ENCODE measurements around the gene GPA33. TPM values are rescaled to one million over a fixed set of nuclear protein-coding genes. Genes with fewer than 3 reads are reported as not detected.

The GPA33 gene
- total RNA-seq, 1 donor from 2014 or later = under 0.01 TPM

DNA sequence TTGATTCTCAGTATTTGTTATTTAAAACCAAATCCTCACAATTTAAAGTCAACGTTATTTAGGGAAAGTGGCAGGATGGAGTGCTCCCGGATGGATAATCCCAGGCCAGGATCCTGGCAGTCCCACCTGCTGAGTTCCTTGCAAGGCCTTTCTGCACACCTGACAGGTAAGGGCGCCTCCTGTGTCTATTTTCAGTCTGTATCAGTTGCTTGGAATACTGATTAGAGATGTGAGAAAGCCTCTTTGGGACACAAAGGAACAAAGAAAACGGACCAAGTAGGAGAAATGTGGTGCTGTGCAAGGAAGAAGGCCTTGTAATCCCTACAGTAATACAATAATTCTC is 15.9 kb upstream of the GPA33 start:
- H3K4me3 ChIP-seq (ENCODE audit: low read length in 3 of 3) = peak overlapping the region in 2 of 3 donors; percentile 30 to 40
- no peaks in the 10 kb centered on the region for H3K27me3 ChIP-seq (ENCODE audit: control insufficient read depth in 3 of 3, insufficient read depth in 3 of 3, low read length in 3 of 3)
- peak overlapping the region; percentile 52 to 69 (median 60) for H3K9ac ChIP-seq (ENCODE audit: low read depth in 1 of 3, low read length in 3 of 3)
- peaks cover 2 to 6% (median 3%) of the 10 kb centered on the region in 3 donors for H3K36me3 ChIP-seq (ENCODE audit: control insufficient read depth in 3 of 3, insufficient read depth in 3 of 3, low read length in 3 of 3)
- no peaks in the 10 kb centered on the region for H3K9me3 ChIP-seq (ENCODE audit: control insufficient read depth in 3 of 3, low read length in 3 of 3)
- H3K4me1 ChIP-seq (ENCODE audit: control insufficient read depth in 3 of 3, insufficient read depth in 3 of 3, low read length in 3 of 3) = peaks cover 59 to 72% (median 65%) of the 10 kb centered on the region in 3 donors
- H3K27ac ChIP-seq (ENCODE audit: low read depth, low read length) = peak overlapping the region; percentile 90

DNA sequence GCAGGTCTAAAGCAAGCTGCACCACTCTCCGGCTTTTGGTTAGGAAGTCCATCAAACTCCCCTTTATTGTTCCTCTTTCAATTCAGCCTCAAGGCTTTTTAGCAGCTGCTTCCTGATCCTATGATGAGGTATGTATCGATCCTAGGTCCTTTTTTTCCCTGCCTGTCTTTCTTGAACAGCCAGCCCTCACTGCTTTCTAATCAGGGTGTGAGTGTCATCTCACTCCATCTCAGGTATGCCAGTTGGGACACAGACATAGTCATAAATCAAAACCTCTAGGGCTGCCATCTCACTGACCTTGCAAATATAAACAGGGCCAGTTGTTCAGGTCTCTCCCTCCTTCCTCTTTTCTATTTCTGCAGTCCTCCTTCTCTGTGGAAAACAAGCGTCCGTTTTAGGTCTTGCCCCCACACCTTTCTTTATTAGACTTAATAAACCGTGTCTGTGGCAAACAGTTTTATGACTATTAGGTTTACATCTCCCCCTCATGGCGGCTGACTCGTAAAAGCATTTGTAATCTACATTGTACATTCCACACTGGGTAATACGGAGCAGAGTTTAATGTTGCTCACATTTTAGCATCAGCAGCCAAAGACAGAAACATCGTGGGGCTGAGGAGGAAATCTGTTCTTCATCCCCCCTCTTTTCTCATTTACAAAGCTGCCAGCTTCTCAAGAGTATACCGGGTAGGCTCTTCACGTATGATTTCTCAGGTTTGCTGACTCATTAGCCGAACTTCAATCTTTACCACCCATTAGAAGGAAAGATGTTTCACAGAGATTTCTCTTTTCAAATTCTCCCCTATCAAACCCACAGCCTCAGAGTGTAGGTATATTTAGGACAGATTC is 15.3 kb upstream of the GPA33 start:
- Histone ChIP-seq H3K4me3 (ENCODE audit: low read length in 3 of 3) (peak overlapping the region; percentile 0 to 40 (median 30)), H3K36me3 (ENCODE audit: control insufficient read depth in 3 of 3, insufficient read depth in 3 of 3, low read length in 3 of 3) (peaks cover 2 to 7% (median 4%) of the 10 kb centered on the region in 3 donors), H3K27ac (ENCODE audit: low read depth, low read length) (peak overlapping the region; percentile 90), H3K27me3 (ENCODE audit: control insufficient read depth in 3 of 3, insufficient read depth in 3 of 3, low read length in 3 of 3) (no peaks in the 10 kb centered on the region), H3K9ac (ENCODE audit: low read depth in 1 of 3, low read length in 3 of 3) (peak overlapping the region; percentile 52 to 69 (median 60)), H3K4me1 (ENCODE audit: control insufficient read depth in 3 of 3, insufficient read depth in 3 of 3, low read length in 3 of 3) (peaks cover 59 to 74% (median 66%) of the 10 kb centered on the region in 3 donors), H3K9me3 (ENCODE audit: control insufficient read depth in 3 of 3, low read length in 3 of 3) (no peaks in the 10 kb centered on the region)

DNA sequence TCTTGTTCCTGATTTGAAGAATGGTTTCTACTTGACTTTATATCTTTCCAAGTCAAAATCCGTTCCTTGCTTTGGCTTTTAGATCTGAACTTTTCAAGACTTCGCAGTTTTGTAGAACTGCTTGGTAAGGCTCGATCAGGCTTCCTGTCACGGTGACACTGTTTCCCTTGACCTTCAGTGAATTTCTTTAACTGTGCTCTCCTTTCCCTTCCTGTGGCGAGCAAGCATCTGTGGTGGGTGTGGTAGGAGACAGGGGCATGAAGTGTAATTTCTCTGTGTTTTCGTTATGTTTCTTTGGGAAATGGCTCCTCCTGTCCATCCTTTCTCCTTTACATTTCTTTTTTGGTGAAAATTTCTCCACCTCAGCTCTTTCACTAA is 14.1 kb upstream of the GPA33 start:
- H3K27me3 ChIP-seq (ENCODE audit: control insufficient read depth in 3 of 3, insufficient read depth in 3 of 3, low read length in 3 of 3) = no peaks in the 10 kb centered on the region
- no peak overlapping the region for H3K4me3 ChIP-seq (ENCODE audit: low read length in 3 of 3)
- no peaks in the 10 kb centered on the region for H3K9me3 ChIP-seq (ENCODE audit: control insufficient read depth in 3 of 3, low read length in 3 of 3)
- H3K4me1 ChIP-seq (ENCODE audit: control insufficient read depth in 3 of 3, insufficient read depth in 3 of 3, low read length in 3 of 3) = peaks cover 61 to 73% (median 65%) of the 10 kb centered on the region in 3 donors
- H3K27ac ChIP-seq (ENCODE audit: low read depth, low read length) = peak overlapping the region; percentile 90
- H3K36me3 ChIP-seq (ENCODE audit: control insufficient read depth in 3 of 3, insufficient read depth in 3 of 3, low read length in 3 of 3) = peaks cover 2 to 15% (median 5%) of the 10 kb centered on the region in 3 donors
- H3K9ac ChIP-seq (ENCODE audit: low read depth in 1 of 3, low read length in 3 of 3) = no peak overlapping the region

DNA sequence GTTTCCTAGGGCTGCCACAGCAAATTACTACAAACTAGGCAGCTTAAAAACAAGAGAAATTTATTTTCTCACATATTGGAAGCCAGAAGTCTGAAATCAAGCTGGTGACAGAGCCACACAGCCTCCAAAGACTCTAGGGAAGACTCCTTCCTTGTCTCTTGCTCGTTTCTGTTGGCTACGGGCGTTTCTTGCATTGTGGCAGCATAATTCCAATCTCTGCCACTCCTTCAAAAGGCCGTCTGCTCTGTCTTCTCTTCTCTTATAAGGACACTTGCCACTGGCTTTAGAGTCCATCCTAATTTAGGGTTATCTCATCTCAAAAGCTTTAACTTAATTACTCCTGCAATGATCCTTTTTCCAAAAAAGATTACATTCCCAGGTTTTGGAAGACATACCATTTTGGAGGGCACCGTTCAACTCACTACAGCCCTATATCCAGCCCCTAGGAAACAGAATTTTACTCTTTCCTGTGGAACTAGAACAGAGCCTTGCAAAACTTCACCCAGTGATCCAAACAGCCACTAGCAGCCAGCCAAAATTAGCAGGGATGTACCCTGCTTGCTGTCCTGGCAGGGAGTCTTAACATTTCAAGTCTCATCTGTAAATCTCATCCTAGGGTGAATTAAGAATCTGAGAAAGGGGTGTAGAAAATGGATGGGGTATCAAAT is 12.9 kb upstream of the GPA33 start:
- Histone ChIP-seq H3K9me3 (ENCODE audit: control insufficient read depth in 3 of 3, low read length in 3 of 3) (no peaks in the 10 kb centered on the region), H3K4me1 (ENCODE audit: control insufficient read depth in 3 of 3, insufficient read depth in 3 of 3, low read length in 3 of 3) (peaks cover 49 to 69% (median 55%) of the 10 kb centered on the region in 3 donors), H3K9ac (ENCODE audit: low read depth in 1 of 3, low read length in 3 of 3) (peak overlapping the region in 1 of 3 donors; percentile 16), H3K27ac (ENCODE audit: low read depth, low read length) (peak overlapping the region; percentile 90), H3K36me3 (ENCODE audit: control insufficient read depth in 3 of 3, insufficient read depth in 3 of 3, low read length in 3 of 3) (peaks cover 2 to 21% (median 5%) of the 10 kb centered on the region in 3 donors), H3K27me3 (ENCODE audit: control insufficient read depth in 3 of 3, insufficient read depth in 3 of 3, low read length in 3 of 3) (no peaks in the 10 kb centered on the region), H3K4me3 (ENCODE audit: low read length in 3 of 3) (no peak overlapping the region)

DNA sequence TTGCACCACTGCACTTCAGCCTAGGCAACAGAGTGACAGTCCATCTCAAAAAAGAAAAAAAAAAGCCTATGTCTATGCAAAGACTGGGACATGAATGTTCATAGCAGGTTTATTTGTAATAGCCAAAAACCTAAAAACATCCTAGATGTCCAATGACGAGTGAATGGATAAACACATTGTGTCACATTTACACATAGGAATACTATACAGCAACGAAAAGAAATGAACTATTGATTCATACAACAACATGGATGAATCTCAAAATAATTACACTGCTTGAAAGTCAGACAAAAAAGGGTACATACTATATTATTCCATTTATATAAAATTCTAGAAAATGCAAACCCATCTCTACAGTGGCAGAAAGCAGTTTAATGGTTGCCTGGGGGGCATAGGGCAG is 11.6 kb upstream of the GPA33 start:
- no peak overlapping the region for H3K4me3 ChIP-seq (ENCODE audit: low read length in 3 of 3)
- peaks cover 36 to 60% (median 42%) of the 10 kb centered on the region in 3 donors for H3K4me1 ChIP-seq (ENCODE audit: control insufficient read depth in 3 of 3, insufficient read depth in 3 of 3, low read length in 3 of 3)
- peak overlapping the region; percentile 16 for H3K27ac ChIP-seq (ENCODE audit: low read depth, low read length)
- no peaks in the 10 kb centered on the region for H3K9me3 ChIP-seq (ENCODE audit: control insufficient read depth in 3 of 3, low read length in 3 of 3)
- H3K27me3 ChIP-seq (ENCODE audit: control insufficient read depth in 3 of 3, insufficient read depth in 3 of 3, low read length in 3 of 3) = no peaks in the 10 kb centered on the region
- peaks cover under 1 to 16% (median 2%) of the 10 kb centered on the region in 3 donors for H3K36me3 ChIP-seq (ENCODE audit: control insufficient read depth in 3 of 3, insufficient read depth in 3 of 3, low read length in 3 of 3)
- H3K9ac ChIP-seq (ENCODE audit: low read depth in 1 of 3, low read length in 3 of 3) = no peak overlapping the region

DNA sequence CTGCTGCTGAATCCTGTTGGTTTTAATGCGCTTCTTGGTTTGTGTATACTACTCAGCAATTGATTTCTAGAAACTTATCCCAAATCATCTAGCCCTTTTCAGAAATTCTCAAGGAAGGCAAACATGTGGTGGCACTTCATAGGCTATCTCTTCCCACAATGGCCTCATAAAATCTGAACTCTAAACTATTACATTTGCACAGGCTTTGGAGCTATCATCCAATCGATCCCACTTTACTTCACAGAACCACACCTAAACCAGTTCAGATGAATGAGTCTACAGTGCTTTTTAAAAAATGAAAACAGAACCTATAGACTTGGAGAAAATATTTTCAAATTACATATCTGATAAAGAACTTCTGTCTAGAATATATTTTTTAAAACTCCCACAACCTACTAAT is 10.6 kb upstream of the GPA33 start:
- Histone ChIP-seq H3K27me3 (ENCODE audit: control insufficient read depth in 3 of 3, insufficient read depth in 3 of 3, low read length in 3 of 3) (no peaks in the 10 kb centered on the region), H3K4me3 (ENCODE audit: low read length in 3 of 3) (no peak overlapping the region), H3K27ac (ENCODE audit: low read depth, low read length) (no peak overlapping the region), H3K36me3 (ENCODE audit: control insufficient read depth in 3 of 3, insufficient read depth in 3 of 3, low read length in 3 of 3) (peaks cover 2 to 16% (median 3%) of the 10 kb centered on the region in 3 donors), H3K9ac (ENCODE audit: low read depth in 1 of 3, low read length in 3 of 3) (no peak overlapping the region), H3K9me3 (ENCODE audit: control insufficient read depth in 3 of 3, low read length in 3 of 3) (no peaks in the 10 kb centered on the region), H3K4me1 (ENCODE audit: control insufficient read depth in 3 of 3, insufficient read depth in 3 of 3, low read length in 3 of 3) (peaks cover 29 to 54% (median 34%) of the 10 kb centered on the region in 3 donors)

DNA sequence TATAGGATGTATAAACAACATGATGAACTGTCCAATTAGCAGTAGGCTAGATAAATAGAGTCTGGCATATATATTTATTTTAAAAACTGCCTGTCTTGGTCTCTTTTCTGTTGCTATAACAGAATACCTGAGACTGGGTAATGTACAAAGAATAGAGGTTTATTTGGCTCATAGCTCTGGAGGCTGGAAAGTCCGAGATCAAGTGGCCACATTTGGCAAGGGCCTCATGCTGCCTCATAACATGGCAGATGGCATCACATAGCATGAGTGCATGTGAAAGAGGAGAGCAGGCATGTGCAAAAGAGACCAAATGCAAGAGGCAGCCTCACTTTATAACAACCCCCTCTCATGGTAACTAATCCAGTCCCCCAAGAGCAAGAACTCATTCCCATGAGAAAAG is 9.7 kb upstream of the GPA33 start:
- Histone ChIP-seq H3K4me3 (ENCODE audit: low read length in 3 of 3) (no peak overlapping the region), H3K27ac (ENCODE audit: low read depth, low read length) (no peak overlapping the region), H3K9ac (ENCODE audit: low read depth in 1 of 3, low read length in 3 of 3) (no peak overlapping the region), H3K4me1 (ENCODE audit: control insufficient read depth in 3 of 3, insufficient read depth in 3 of 3, low read length in 3 of 3) (peaks cover 27 to 47% (median 30%) of the 10 kb centered on the region in 3 donors), H3K27me3 (ENCODE audit: control insufficient read depth in 3 of 3, insufficient read depth in 3 of 3, low read length in 3 of 3) (no peaks in the 10 kb centered on the region), H3K9me3 (ENCODE audit: control insufficient read depth in 3 of 3, low read length in 3 of 3) (no peaks in the 10 kb centered on the region), H3K36me3 (ENCODE audit: control insufficient read depth in 3 of 3, insufficient read depth in 3 of 3, low read length in 3 of 3) (peaks cover 3 to 16% (median 6%) of the 10 kb centered on the region in 3 donors)

DNA sequence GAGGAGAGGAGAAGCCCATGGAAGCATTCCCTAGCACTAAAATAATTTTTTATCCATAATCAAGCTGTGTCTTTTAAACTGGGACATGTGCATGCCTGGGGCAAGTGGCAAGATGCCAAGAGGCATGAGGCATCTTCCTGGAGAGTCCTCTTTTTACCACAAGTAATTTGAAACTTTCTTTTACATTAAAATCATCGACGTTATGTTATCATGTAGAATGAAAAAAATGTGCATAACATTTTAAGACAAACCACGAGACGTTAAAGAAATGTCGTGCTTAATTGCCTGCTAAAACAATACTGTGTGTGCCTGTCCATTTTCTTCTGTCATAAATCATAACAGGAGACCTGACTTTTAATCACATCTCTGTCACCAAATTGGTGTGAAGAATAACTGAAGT is 5.2 kb upstream of the GPA33 start:
- Histone ChIP-seq H3K4me1 (ENCODE audit: control insufficient read depth in 3 of 3, insufficient read depth in 3 of 3, low read length in 3 of 3) (peaks cover 19 to 41% (median 26%) of the 10 kb centered on the region in 3 donors), H3K4me3 (ENCODE audit: low read length in 3 of 3) (peak overlapping the region; percentile 88 to 90 (median 90)), H3K9me3 (ENCODE audit: control insufficient read depth in 3 of 3, low read length in 3 of 3) (no peaks in the 10 kb centered on the region), H3K27me3 (ENCODE audit: control insufficient read depth in 3 of 3, insufficient read depth in 3 of 3, low read length in 3 of 3) (no peaks in the 10 kb centered on the region), H3K36me3 (ENCODE audit: control insufficient read depth in 3 of 3, insufficient read depth in 3 of 3, low read length in 3 of 3) (peaks cover 6 to 14% (median 7%) of the 10 kb centered on the region in 3 donors), H3K27ac (ENCODE audit: low read depth, low read length) (peak overlapping the region; percentile 98), H3K9ac (ENCODE audit: low read depth in 1 of 3, low read length in 3 of 3) (peak overlapping the region; percentile 37 to 93 (median 87))

DNA sequence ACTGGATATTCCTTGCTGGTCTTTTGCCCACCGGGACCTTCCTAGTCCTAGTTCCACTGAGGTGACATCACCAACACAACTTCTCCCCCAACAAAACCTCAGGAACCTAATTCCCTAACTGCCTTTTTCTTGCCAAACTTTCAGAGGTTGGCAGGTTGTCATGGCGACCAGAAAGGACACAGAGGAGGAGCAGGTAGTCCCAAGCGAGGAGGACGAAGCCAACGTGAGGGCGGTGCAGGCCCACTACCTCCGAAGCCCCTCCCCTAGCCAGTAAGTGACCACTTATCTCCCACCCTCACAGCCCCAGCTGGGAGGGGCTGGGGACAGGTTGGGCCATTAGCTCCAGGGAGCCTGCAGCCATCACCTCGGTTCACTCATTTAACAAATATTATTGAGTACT is 4.5 kb upstream of the GPA33 start:
- no peaks in the 10 kb centered on the region for H3K27me3 ChIP-seq (ENCODE audit: control insufficient read depth in 3 of 3, insufficient read depth in 3 of 3, low read length in 3 of 3)
- H3K27ac ChIP-seq (ENCODE audit: low read depth, low read length) = peak overlapping the region; percentile 98
- no peaks in the 10 kb centered on the region for H3K9me3 ChIP-seq (ENCODE audit: control insufficient read depth in 3 of 3, low read length in 3 of 3)
- peak overlapping the region; percentile 88 to 90 (median 90) for H3K4me3 ChIP-seq (ENCODE audit: low read length in 3 of 3)
- H3K4me1 ChIP-seq (ENCODE audit: control insufficient read depth in 3 of 3, insufficient read depth in 3 of 3, low read length in 3 of 3) = peaks cover 18 to 35% (median 29%) of the 10 kb centered on the region in 3 donors
- H3K36me3 ChIP-seq (ENCODE audit: control insufficient read depth in 3 of 3, insufficient read depth in 3 of 3, low read length in 3 of 3) = peaks cover 6 to 7% (median 7%) of the 10 kb centered on the region in 3 donors
- peak overlapping the region; percentile 87 to 98 (median 93) for H3K9ac ChIP-seq (ENCODE audit: low read depth in 1 of 3, low read length in 3 of 3)
